Naive thymus-derived CD4-positive, alpha-beta T cell (primary cell): ENCODE results near the gene CCDC110. TPM values are rescaled to one million over a fixed set of nuclear protein-coding genes. Genes with fewer than 3 reads are reported as not detected.

ENCODE experiments used
- ATAC-seq: fragments of 150-1000 bp; cut with Tn5 transposase; 2 replicates; pipeline ENCODE4 v1.10.0; 2021; ENCODE audit warnings: mild to moderate bottlenecking, moderate library complexity
- CTCF ChIA-PET: fragments of 350-600 bp; sonication (Branson Sonifier 250); formaldehyde crosslinking; loops from one replicate; lab custom pipeline; 2021; ENCODE audit warnings: antibody characterized with exemption; lab: Charles Lee
- POLR2A ChIA-PET: fragments of 350-600 bp; sonication (Branson Sonifier 250); formaldehyde crosslinking; loops from one replicate; lab custom pipeline; 2021; ENCODE audit warnings: antibody characterized with exemption, inconsistent platforms; lab: Charles Lee
- DNase-seq, 9 donors: peaks; one replicate each; pipeline versions ENCODE4 v3.0.0 to v3.0.0-alpha.2; 2020 to 2022; ENCODE audit warnings: mixed read lengths in 1 of 9
- H3K27ac ChIP-seq: one replicate; pipeline ENCODE4 v1.7.0; 2013; ENCODE audit warnings: mild to moderate bottlenecking, low read depth, low read length, moderate library complexity
- H3K27me3 ChIP-seq, 2 donors: one replicate each; pipeline ENCODE4 v1.7.0; 2013; ENCODE audit warnings: low read length in 2 of 2, mild to moderate bottlenecking in 2 of 2, moderate library complexity in 2 of 2; ENCODE audit not compliant: control insufficient read depth in 2 of 2, insufficient read depth in 2 of 2
- H3K36me3 ChIP-seq, 3 experiments: 1 replicate in 2 of 3; 2 replicates in 1 of 3; pipeline ENCODE4 v1.7.0; 2013; ENCODE audit warnings: low read length in 3 of 3, mild to moderate bottlenecking in 3 of 3, moderate library complexity in 1 of 3; ENCODE audit not compliant: insufficient read depth in 3 of 3, control insufficient read depth in 2 of 3
- H3K4me1 ChIP-seq, 2 donors: one replicate each; pipeline ENCODE4 v1.7.0; 2013; ENCODE audit warnings: low read length in 2 of 2, mild to moderate bottlenecking in 2 of 2, moderate library complexity in 1 of 2; ENCODE audit not compliant: control insufficient read depth in 2 of 2, insufficient read depth in 2 of 2
- H3K4me3 ChIP-seq: 2 replicates; pipeline ENCODE4 v1.7.0; 2013; ENCODE audit warnings: mild to moderate bottlenecking, low read length
- H3K9me3 ChIP-seq, 3 experiments: 1 replicate in 2 of 3; 2 replicates in 1 of 3; pipeline ENCODE4 v1.7.0; 2013; ENCODE audit warnings: low read length in 3 of 3; ENCODE audit not compliant: control insufficient read depth in 2 of 3
- H3K27ac Mint-ChIP-seq, 9 donors: one replicate each; pipeline ENCODE4 v1.8.0; 2020 to 2022; ENCODE audit warnings: mixed read lengths in 9 of 9, mild to moderate bottlenecking in 8 of 9, moderate library complexity in 5 of 9, inconsistent platforms in 2 of 9
- H3K27me3 Mint-ChIP-seq, 5 donors: one replicate each; pipeline ENCODE4 v1.8.0; 2021 to 2022; ENCODE audit warnings: mixed read lengths in 5 of 5, mild to moderate bottlenecking in 1 of 5
- H3K36me3 Mint-ChIP-seq, 5 donors: one replicate each; pipeline ENCODE4 v1.8.0; 2020 to 2022; ENCODE audit warnings: mixed read lengths in 5 of 5, mild to moderate bottlenecking in 3 of 5, inconsistent platforms in 1 of 5
- H3K4me1 Mint-ChIP-seq, 7 donors: one replicate each; pipeline ENCODE4 v1.8.0; 2020 to 2022; ENCODE audit warnings: mixed read lengths in 7 of 7, mild to moderate bottlenecking in 3 of 7, inconsistent platforms in 1 of 7
- H3K4me3 Mint-ChIP-seq, 10 donors: one replicate each; pipeline ENCODE4 v1.8.0; 2020 to 2022; ENCODE audit warnings: mild to moderate bottlenecking in 10 of 10, mixed read lengths in 10 of 10, moderate library complexity in 6 of 10, inconsistent platforms in 2 of 10
- H3K9me3 Mint-ChIP-seq, 11 donors: one replicate each; pipeline ENCODE4 v1.8.0; 2020 to 2022; ENCODE audit warnings: mixed read lengths in 11 of 11, mild to moderate bottlenecking in 4 of 11, inconsistent platforms in 1 of 11, moderate library complexity in 1 of 11
- intact Hi-C, 2 donors: fragments of 100-400 bp; cut with micrococcal nuclease; formaldehyde crosslinking; loops; one replicate each; pipeline ENCODE4 v1.15.1; 2023
- polyA plus RNA-seq, 2 donors: library from polyadenylated mRNA; unstranded; fragments of 300-500 nt; fragmentation: Illumina TruSeq; gene quantifications; one replicate each; pipeline ENCODE4 v1.2.3, GENCODE V29; 2021
- total RNA-seq, 6 experiments: library from RNA in 5 of 6; stranded (reverse) in 5 of 6; gene quantifications; 1 replicate in 5 of 6; 2 replicates in 1 of 6; pipeline ENCODE4 v1.2.3 and lab custom pipeline; 2021 to 2026

Gene CCDC110
- total and polyA plus RNA-seq, 7 experiments from 2014 or later: 0.42 to 1.8 (median 0.74) TPM; not detected in 1

GRCh38 chr4:185504098-185505047, 32.8 kb upstream of the CCDC110 start:
- Histone ChIP-seq H3K4me1 (no peaks in the 10 kb centered on the region), H3K4me3 (no peak overlapping the region), H3K9me3 (no peaks in the 10 kb centered on the region), H3K27me3 (no peaks in the 10 kb centered on the region), H3K36me3 (no peaks in the 10 kb centered on the region), H3K27ac (no peak overlapping the region)
- DNase-seq (no peak), ATAC-seq (no peak)
- ChIA-PET POLR2A (no interaction called here), CTCF (no interaction called here)
- intact Hi-C loops: no loop called here
- Mint-ChIP-seq H3K9me3 (peaks cover 0 to 13% (median 6%) of the 10 kb centered on the region in 11 donors), H3K4me3 (no peak overlapping the region), H3K36me3 (peaks cover 0 to 6% (median 0%) of the 10 kb centered on the region in 5 donors), H3K27ac (no peak overlapping the region), H3K4me1 (no peaks in the 10 kb centered on the region), H3K27me3 (peaks cover 28 to 38% (median 29%) of the 10 kb centered on the region in 5 donors)

- ATAC-seq: no peak
- Histone ChIP-seq H3K4me3 (no peak overlapping the region), H3K9me3 (no peaks in the 10 kb centered on the region), H3K27me3 (no peaks in the 10 kb centered on the region), H3K27ac (no peak overlapping the region), H3K4me1 (no peaks in the 10 kb centered on the region), H3K36me3 (no peaks in the 10 kb centered on the region)
- DNase-seq: no peak
- Mint-ChIP-seq H3K4me3 (no peak overlapping the region), H3K4me1 (no peaks in the 10 kb centered on the region), H3K27me3 (peaks cover 18 to 34% (median 20%) of the 10 kb centered on the region in 5 donors), H3K27ac (no peak overlapping the region), H3K9me3 (peaks cover 0 to 13% (median 6%) of the 10 kb centered on the region in 11 donors), H3K36me3 (peaks cover 0 to 6% (median 0%) of the 10 kb centered on the region in 5 donors)
- CTCF ChIA-PET: no interaction called here
- POLR2A ChIA-PET: no interaction called here
- intact Hi-C loops: no loop called here
These were observed 30.9 kb upstream of the CCDC110 start for GRCh38 chr4:185502386-185502785.

- POLR2A ChIA-PET: no interaction called here
- CTCF ChIA-PET: no interaction called here
These were observed 29.0 kb upstream of the CCDC110 start for GRCh38 chr4:185500576-185500975.

GRCh38 chr4:185500035-185500434, 28.5 kb upstream of the CCDC110 start:
- intact Hi-C loops: no loop called here
- no peaks in the 10 kb centered on the region for H3K4me1 ChIP-seq
- CTCF ChIA-PET: no interaction called here

More at GRCh38 chr4:185500576-185500975, 29.0 kb upstream of the CCDC110 start:
- no peak overlapping the region for H3K4me3 Mint-ChIP-seq
- peaks cover 0 to 13% (median 6%) of the 10 kb centered on the region in 11 donors for H3K9me3 Mint-ChIP-seq
- ATAC-seq: no peak
- intact Hi-C loops: no loop called here
- no peaks in the 10 kb centered on the region for H3K36me3 ChIP-seq
- no peak overlapping the region for H3K4me3 ChIP-seq
- H3K27ac Mint-ChIP-seq: no peak overlapping the region
- no peak for DNase-seq
- H3K9me3 ChIP-seq: no peaks in the 10 kb centered on the region
- no peak overlapping the region for H3K27ac ChIP-seq
- no peaks in the 10 kb centered on the region for H3K4me1 Mint-ChIP-seq
- peaks cover 0 to 6% (median 0%) of the 10 kb centered on the region in 5 donors for H3K36me3 Mint-ChIP-seq
- H3K4me1 ChIP-seq: no peaks in the 10 kb centered on the region
- H3K27me3 ChIP-seq: no peaks in the 10 kb centered on the region
- peaks cover 10 to 37% (median 24%) of the 10 kb centered on the region in 5 donors for H3K27me3 Mint-ChIP-seq

GRCh38 chr4:185488650-185489049, 17.1 kb upstream of the CCDC110 start:
- H3K36me3 ChIP-seq: no peaks in the 10 kb centered on the region
- ATAC-seq (no peak), DNase-seq (no peak)
- ChIA-PET POLR2A (interaction anchor here (0.6 kb wide), 1 partner anchor 38 kb away, joined by 3 read pairs; no protein-coding TSS in a partner anchor), CTCF (no interaction called here)
- H3K27me3 Mint-ChIP-seq: peaks cover 26 to 58% (median 42%) of the 10 kb centered on the region in 5 donors
- no peak overlapping the region for H3K27ac ChIP-seq
- no peaks in the 10 kb centered on the region for H3K4me1 ChIP-seq
- H3K4me3 Mint-ChIP-seq: no peak overlapping the region
- no peaks in the 10 kb centered on the region for H3K9me3 ChIP-seq
- H3K4me1 Mint-ChIP-seq: no peaks in the 10 kb centered on the region
- H3K4me3 ChIP-seq: no peak overlapping the region
- H3K27me3 ChIP-seq: no peaks in the 10 kb centered on the region
- no peak overlapping the region for H3K27ac Mint-ChIP-seq
- H3K36me3 Mint-ChIP-seq: peaks cover 1 to 22% (median 9%) of the 10 kb centered on the region in 5 donors
- peaks cover 4 to 47% (median 19%) of the 10 kb centered on the region in 11 donors for H3K9me3 Mint-ChIP-seq
- intact Hi-C loops: no loop called here

More at GRCh38 chr4:185500035-185500434, 28.5 kb upstream of the CCDC110 start:
- Histone ChIP-seq H3K27ac (no peak overlapping the region), H3K27me3 (no peaks in the 10 kb centered on the region), H3K4me3 (no peak overlapping the region), H3K9me3 (no peaks in the 10 kb centered on the region), H3K36me3 (no peaks in the 10 kb centered on the region)
- ATAC-seq (no peak), DNase-seq (no peak)
- Mint-ChIP-seq H3K36me3 (peaks cover 0 to 6% (median 0%) of the 10 kb centered on the region in 5 donors), H3K27me3 (peaks cover 11 to 40% (median 23%) of the 10 kb centered on the region in 5 donors), H3K9me3 (peaks cover 0 to 13% (median 6%) of the 10 kb centered on the region in 11 donors), H3K4me1 (no peaks in the 10 kb centered on the region), H3K4me3 (no peak overlapping the region), H3K27ac (no peak overlapping the region)
- POLR2A ChIA-PET: no interaction called here

GRCh38 chr4:185481401-185481800, 9.9 kb upstream of the CCDC110 start:
- peaks cover 0 to 3% of the 10 kb centered on the region in 2 donors for H3K27me3 ChIP-seq
- H3K36me3 Mint-ChIP-seq: peaks cover 0 to 4% (median 0%) of the 10 kb centered on the region in 5 donors
- no peak for ATAC-seq
- no peak overlapping the region for H3K27ac Mint-ChIP-seq
- H3K4me3 Mint-ChIP-seq: no peak overlapping the region
- H3K9me3 Mint-ChIP-seq: peaks cover 0 to 7% (median 0%) of the 10 kb centered on the region in 11 donors
- H3K4me1 Mint-ChIP-seq: no peaks in the 10 kb centered on the region
- H3K9me3 ChIP-seq: no peaks in the 10 kb centered on the region
- POLR2A ChIA-PET: no interaction called here
- H3K4me1 ChIP-seq: no peaks in the 10 kb centered on the region
- CTCF ChIA-PET: no interaction called here
- no peaks in the 10 kb centered on the region for H3K36me3 ChIP-seq
- DNase-seq: no peak
- peaks cover 27 to 68% (median 43%) of the 10 kb centered on the region in 5 donors for H3K27me3 Mint-ChIP-seq
- intact Hi-C loops: no loop called here
- H3K27ac ChIP-seq: no peak overlapping the region
- H3K4me3 ChIP-seq: no peak overlapping the region
